Uterus (tissue), 4 donors: ENCODE data around the gene APC2. TPM values are rescaled to one million over a fixed set of nuclear protein-coding genes. Genes with fewer than 3 reads are reported as not detected.

ENCODE experiments used
- DNase-seq, 2 donors: peaks; one replicate each; pipeline ENCODE4 v3.0.0-alpha.2; 2019 to 2020
- H3K27ac ChIP-seq, 2 donors: fragments of 200-600 bp; sonication (generic); 1 replicate in 1 of 2; 2 replicates in 1 of 2; pipeline ENCODE4 v1.5.1; 2016 to 2018
- H3K27me3 ChIP-seq, 2 donors: fragments of 200-600 bp; sonication (generic); one replicate each; pipeline ENCODE4 v1.5.1; 2018 to 2019; ENCODE audit warnings: control low read depth in 1 of 2
- H3K36me3 ChIP-seq, 2 donors: fragments of 200-600 bp; sonication (generic); one replicate each; pipeline ENCODE4 v1.5.1; 2019; ENCODE audit warnings: control low read depth in 1 of 2
- H3K4me1 ChIP-seq, 2 donors: fragments of 200-600 bp; sonication (generic); one replicate each; pipeline ENCODE4 v1.5.1; 2018 to 2019; ENCODE audit warnings: control low read depth in 1 of 2
- H3K4me3 ChIP-seq, 2 donors: fragments of 200-600 bp; sonication (generic); 1 replicate in 1 of 2; 2 replicates in 1 of 2; pipeline ENCODE4 v1.5.1; 2018 to 2019; ENCODE audit warnings: mild to moderate bottlenecking in 1 of 2
- H3K9me3 ChIP-seq, 2 donors: fragments of 200-600 bp; sonication (generic); one replicate each; pipeline ENCODE4 v1.5.1; 2019; ENCODE audit warnings: control low read depth in 1 of 2
- POLR2A ChIP-seq, 2 donors: fragments of 450-650 bp; IDR thresholded peaks; one replicate each; pipeline ENCODE4 v1.6.1; 2016; ENCODE audit warnings: antibody characterized with exemption in 2 of 2, mild to moderate bottlenecking in 1 of 2, moderate library complexity in 1 of 2
- intact Hi-C: fragments of 100-400 bp; cut with DNase I; formaldehyde crosslinking; loops from one replicate; pipeline ENCODE4 v1.15.1; 2023; ENCODE audit warnings: low total_unique reads
- total RNA-seq, 4 donors: library from RNA; depleted of rRNA in 3 of 4; stranded (reverse); fragments of >200 nt in 3 of 4; gene quantifications; one replicate each; pipeline versions ENCODE4 v1.1.0 to v1.2.4, GENCODE V29; 2014 to 2023
- TF ChIP-seq, protein P1 (sequence below), 4 experiments: fragments of 200-600 bp in 2 of 4; fragments of 450-650 bp in 2 of 4; sonication (generic) in 2 of 4; IDR thresholded peaks; one replicate each; pipeline ENCODE4 v1.5.1; 2016 to 2019; ENCODE audit warnings: antibody characterized with exemption in 4 of 4, mild to moderate bottlenecking in 2 of 4, moderate library complexity in 1 of 4
- donor health status: DM: yes; HTN: yes; CAD: no.

The APC2 gene
- total RNA-seq, 4 donors from 2014 or later: 0.12 to 3.5 (median 0.77) TPM; not detected in 1

DNA sequence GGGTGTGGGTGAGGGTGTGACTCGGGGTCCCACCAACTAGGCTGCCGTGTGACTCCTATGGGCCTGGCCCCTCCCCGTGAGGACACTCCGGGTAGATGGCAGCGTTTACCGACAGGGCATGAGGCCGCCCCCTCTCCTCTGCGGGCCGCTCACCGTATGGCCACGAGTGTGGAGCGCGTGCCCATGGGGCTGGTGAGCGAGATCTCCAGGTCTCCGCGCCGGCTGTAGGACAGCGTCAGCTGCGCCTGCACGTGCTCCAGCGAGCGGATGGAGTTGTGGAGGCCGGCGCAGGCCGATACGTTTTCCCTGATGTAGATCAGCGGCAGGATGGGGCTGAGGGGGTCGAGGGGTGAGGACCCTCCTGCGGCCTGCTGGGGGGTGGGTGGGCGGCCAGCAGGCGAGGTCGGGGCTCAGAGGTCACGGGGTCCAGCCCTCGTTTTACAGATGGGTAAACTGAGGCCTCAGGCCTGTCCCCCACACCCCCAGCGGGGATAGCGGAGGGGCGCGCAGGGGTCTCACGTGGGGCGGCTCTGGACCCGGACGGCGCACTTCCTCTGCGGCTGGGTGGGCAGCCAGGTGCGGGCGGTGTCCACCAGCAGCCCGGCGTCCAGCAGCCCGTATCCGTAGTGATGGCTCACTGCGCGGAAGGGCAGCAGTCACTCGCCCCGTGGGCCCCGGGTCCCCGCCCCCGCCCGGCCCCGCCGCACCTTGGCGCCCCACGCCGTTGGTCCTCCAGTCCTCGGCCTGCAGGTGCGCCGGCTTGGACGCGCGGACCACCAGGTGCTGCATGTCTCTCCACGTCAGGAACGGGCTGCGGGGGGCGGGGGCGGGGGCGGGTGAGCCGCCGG is 33.4 kb downstream of the APC2 start:
- intact Hi-C loops: no loop called here
- peaks cover 0 to 4% of the 10 kb centered on the region in 2 donors for H3K4me1 ChIP-seq

DNA sequence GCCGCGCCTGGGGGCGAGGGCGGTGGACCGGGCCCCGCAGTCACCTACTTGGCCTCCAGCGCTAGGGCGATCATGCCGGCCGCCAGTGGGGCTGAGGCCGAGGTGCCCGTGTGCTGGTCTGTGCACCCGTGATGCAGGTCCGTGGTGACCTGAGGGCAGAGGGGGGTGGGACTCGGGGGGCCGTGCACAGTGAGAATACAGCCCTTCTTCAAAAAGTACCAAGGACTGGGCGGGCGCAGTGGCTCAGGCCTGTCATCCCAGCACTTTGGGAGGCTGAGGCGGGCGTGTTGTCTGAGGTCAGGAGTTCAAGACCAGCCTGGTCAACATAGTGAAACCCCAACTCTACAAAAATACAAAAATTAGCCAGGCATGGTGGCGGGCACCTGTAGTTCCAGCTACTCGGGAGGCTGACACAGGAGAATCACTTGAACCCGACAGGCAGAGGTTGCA is 34.1 kb downstream of the APC2 start:
- no peaks in the 10 kb centered on the region for H3K9me3 ChIP-seq
- no peaks in the 10 kb centered on the region for H3K4me1 ChIP-seq
- no peaks in the 10 kb centered on the region for H3K36me3 ChIP-seq
- intact Hi-C loops: no loop called here
- DNase-seq: no peak
- TF ChIP-seq, protein P1, sequence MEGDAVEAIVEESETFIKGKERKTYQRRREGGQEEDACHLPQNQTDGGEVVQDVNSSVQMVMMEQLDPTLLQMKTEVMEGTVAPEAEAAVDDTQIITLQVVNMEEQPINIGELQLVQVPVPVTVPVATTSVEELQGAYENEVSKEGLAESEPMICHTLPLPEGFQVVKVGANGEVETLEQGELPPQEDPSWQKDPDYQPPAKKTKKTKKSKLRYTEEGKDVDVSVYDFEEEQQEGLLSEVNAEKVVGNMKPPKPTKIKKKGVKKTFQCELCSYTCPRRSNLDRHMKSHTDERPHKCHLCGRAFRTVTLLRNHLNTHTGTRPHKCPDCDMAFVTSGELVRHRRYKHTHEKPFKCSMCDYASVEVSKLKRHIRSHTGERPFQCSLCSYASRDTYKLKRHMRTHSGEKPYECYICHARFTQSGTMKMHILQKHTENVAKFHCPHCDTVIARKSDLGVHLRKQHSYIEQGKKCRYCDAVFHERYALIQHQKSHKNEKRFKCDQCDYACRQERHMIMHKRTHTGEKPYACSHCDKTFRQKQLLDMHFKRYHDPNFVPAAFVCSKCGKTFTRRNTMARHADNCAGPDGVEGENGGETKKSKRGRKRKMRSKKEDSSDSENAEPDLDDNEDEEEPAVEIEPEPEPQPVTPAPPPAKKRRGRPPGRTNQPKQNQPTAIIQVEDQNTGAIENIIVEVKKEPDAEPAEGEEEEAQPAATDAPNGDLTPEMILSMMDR (IDR thresholded peaks at IDR 0.05): no peak
- TF ChIP-seq POLR2A (IDR thresholded peaks at IDR 0.05): no peak
- H3K4me3 ChIP-seq: no peak overlapping the region
- no peaks in the 10 kb centered on the region for H3K27me3 ChIP-seq
- no peak overlapping the region for H3K27ac ChIP-seq

More for the DNA sequence above, 33.4 kb downstream of the APC2 start:
- no peaks in the 10 kb centered on the region for H3K36me3 ChIP-seq
- no peaks in the 10 kb centered on the region for H3K27me3 ChIP-seq
- H3K9me3 ChIP-seq: no peaks in the 10 kb centered on the region
- no peak overlapping the region for H3K27ac ChIP-seq
- no peak for DNase-seq
- no peak overlapping the region for H3K4me3 ChIP-seq
- TF ChIP-seq, protein P1 (IDR thresholded peaks at IDR 0.05): no peak
- no peak for TF ChIP-seq POLR2A (IDR thresholded peaks at IDR 0.05)

DNA sequence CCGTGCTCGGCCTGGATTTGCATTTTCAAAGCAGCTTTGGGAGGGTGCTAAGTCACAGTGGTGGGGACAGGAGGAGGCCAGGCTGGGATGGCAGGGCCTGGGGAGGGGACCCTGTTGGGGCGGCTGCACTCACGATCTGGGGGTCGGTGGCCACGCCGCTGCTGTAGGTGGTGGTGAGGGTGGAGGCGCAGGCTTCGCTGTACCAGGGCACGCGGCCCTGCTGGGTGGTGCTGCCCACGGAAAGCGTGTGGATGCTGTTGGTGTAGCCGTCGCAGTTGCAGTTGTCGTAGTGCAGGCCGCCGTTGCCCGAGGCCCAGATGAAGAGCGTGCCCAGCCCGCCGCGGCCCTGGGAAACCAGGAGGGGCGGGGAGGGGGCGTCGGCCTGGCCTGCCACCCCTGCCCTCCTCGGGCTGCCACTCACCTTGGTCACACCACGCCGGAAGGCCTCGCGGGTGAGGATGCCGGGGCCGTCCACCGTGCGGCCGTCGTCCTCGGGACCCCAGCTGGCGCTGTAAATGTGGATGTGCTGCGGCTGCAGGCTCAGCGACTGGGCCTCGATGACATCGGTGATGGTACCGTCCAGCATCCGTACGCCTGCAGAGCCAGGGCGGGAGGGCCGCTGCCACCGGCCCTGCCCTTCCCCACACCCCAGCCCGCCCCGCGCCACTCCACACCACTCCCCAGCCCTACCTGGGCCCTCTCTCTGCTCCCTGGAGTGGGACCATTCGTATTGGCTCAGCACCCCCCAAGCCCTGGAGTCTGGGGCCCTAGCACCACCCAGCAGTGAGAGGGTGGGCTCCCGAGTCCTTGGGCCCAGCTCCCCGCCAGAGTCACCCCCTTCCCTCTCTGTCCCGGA is 37.0 kb downstream of the APC2 start:
- peaks cover 0 to 6% of the 10 kb centered on the region in 2 donors for H3K4me1 ChIP-seq
- H3K9me3 ChIP-seq: no peaks in the 10 kb centered on the region
- intact Hi-C loops: no loop called here
- no peak for DNase-seq
- TF ChIP-seq POLR2A (IDR thresholded peaks at IDR 0.05): no peak
- TF ChIP-seq, protein P1 (IDR thresholded peaks at IDR 0.05): no peak
- H3K36me3 ChIP-seq: no peaks in the 10 kb centered on the region
- H3K4me3 ChIP-seq: no peak overlapping the region
- no peaks in the 10 kb centered on the region for H3K27me3 ChIP-seq
- H3K27ac ChIP-seq: no peak overlapping the region

DNA sequence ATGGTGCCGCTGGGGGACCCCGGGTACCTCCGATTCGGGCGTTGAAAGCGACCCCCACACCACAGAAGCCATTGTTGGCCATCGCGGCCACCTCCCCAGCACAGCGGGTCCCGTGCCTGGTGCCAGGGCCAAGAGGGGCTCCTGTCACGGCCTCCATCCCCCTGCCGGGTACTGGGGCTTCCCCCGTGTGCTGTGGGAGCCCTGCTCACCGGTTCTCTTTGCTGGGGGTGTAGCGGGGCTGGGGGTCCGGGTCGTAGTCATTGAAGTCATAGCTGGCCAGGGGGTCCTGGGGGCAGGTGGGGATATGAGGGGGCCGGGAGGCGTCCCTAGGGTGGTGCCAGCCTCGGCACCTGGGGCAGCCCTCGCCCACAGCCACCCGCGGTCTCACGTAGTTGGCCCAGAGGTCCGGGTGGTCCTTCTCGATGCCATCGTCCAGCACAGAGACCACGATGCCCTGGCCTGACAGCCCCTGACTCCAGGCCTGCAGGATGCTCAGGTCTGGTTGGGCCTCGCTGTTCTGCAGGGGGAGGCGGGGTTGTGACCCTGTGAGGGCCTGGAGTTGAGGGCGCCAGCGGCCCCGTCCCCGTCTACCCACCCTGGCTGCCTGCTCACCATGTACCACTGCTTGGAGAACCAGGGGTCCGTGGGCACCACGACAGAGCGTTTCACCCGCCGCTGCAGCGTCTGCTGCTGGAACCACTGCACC is 37.8 kb downstream of the APC2 start:
- no peaks in the 10 kb centered on the region for H3K9me3 ChIP-seq
- no peak overlapping the region for H3K4me3 ChIP-seq
- H3K27ac ChIP-seq: no peak overlapping the region
- no peaks in the 10 kb centered on the region for H3K27me3 ChIP-seq
- no peaks in the 10 kb centered on the region for H3K36me3 ChIP-seq
- intact Hi-C loops: no loop called here
- no peak for DNase-seq
- H3K4me1 ChIP-seq: peaks cover 0 to 6% of the 10 kb centered on the region in 2 donors
- TF ChIP-seq, protein P1 (IDR thresholded peaks at IDR 0.05): no peak
- no peak for TF ChIP-seq POLR2A (IDR thresholded peaks at IDR 0.05)
